ENCODE results near the gene TMEM80. TPM values are rescaled to one million over a fixed set of nuclear protein-coding genes. Genes with fewer than 3 reads are reported as not detected.

The TMEM80 gene
- total and polyA plus RNA-seq, 10 of the 15 experiments (the other 5 are each of a cell fraction or from before 2014, with no cell fraction given) = 6.7 to 30.9 (median 20.7) TPM

DNA sequence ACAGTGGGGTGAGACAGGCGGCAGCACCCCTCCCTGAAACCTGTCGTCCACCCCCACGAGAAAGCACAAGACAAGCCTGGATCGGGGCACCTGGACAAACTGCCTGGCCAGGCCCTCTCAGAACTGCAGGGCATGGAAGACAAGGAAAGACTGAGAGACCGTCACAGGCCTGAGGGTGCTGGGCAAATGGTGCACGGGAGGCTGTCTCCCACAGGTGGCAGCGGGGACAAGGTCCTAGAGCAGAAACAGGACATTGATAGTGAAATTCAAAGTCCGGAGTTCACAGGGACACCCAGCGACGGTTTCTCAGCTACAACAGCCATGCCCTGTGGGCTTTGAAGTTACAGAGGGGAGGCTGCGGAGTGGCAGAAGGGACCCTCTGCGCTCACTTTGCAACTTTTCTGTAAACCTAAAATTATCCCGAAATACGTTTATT lies 37.9 kb upstream of the TMEM80 start:
- Histone ChIP-seq H3K27me3 (replicated peaks in 1 of 2; ENCODE audit: control insufficient read depth in 2 of 2, insufficient read depth in 2 of 2, low read length in 1 of 2) (no peaks in the 10 kb centered on the region), H3K9ac (ENCODE audit: control insufficient read depth, insufficient read depth, low read length) (no peak overlapping the region), H2AFZ (ENCODE audit: control insufficient read depth, low read depth, low read length) (no peak overlapping the region), H4K20me1 (ENCODE audit: control insufficient read depth, insufficient read depth) (no peaks in the 10 kb centered on the region), H3K4me2 (ENCODE audit: control insufficient read depth, insufficient read depth) (no peak overlapping the region), H3K27ac (ENCODE audit: control insufficient read depth, insufficient read depth) (no peak overlapping the region), H3K4me1 (ENCODE audit: control insufficient read depth, insufficient read depth, low read length) (peaks cover 13% of the 10 kb centered on the region), H3K36me3 (ENCODE audit: control insufficient read depth in 2 of 2, insufficient read depth in 2 of 2, low read length in 1 of 2) (peaks cover 5 to 16% of the 10 kb centered on the region in 2 experiments; a peak in 3 of 4 replicates), H3K4me3 (no peak overlapping the region), H3K9me3 (replicated peaks; ENCODE audit: control insufficient read depth, insufficient read depth, low read length) (no peaks in the 10 kb centered on the region), H3K79me2 (ENCODE audit: control insufficient read depth, insufficient read depth, low read length) (no peaks in the 10 kb centered on the region)
- in situ Hi-C loops (cut with MboI) (no loop called here), intact Hi-C loops (cut with micrococcal nuclease; ENCODE audit: unreplicated experiment) (no loop called here)
- ChIA-PET RAD21 (ENCODE audit: unreplicated experiment) (no interaction called here), POLR2A (interaction anchor here (0.5 kb wide), 1 partner anchor 9 kb away, joined by 3 read pairs; no protein-coding TSS in a partner anchor), SMC1A (ENCODE audit: uncharacterized antibody, unreplicated experiment) (no interaction called here), CTCF (interaction anchor here (9.5 kb wide), 1 partner anchor 67 kb away, joined by 91 read pairs; no protein-coding TSS in a partner anchor)
- BruUV-seq (replicated peaks) = no TSS peak
- no peak for ATAC-seq
- no peak for TF ChIP-seq CBFB (IDR thresholded peaks at IDR 0.05; ENCODE audit: low read depth)
- no peak for TF ChIP-seq TAF1 (IDR thresholded peaks at IDR 0.05; ENCODE audit: borderline replicate concordance, low read depth, low read length)
- TF ChIP-seq SIN3A (IDR thresholded peaks at IDR 0.05; ENCODE audit: low read depth, low read length) = no peak
- no peak for TF ChIP-seq PAX5 (IDR thresholded peaks at IDR 0.05; ENCODE audit: borderline replicate concordance, low read depth, low read length)
- TF ChIP-seq, protein P1, sequence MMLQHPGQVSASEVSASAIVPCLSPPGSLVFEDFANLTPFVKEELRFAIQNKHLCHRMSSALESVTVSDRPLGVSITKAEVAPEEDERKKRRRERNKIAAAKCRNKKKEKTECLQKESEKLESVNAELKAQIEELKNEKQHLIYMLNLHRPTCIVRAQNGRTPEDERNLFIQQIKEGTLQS (IDR thresholded peaks at IDR 0.05; ENCODE audit: borderline replicate concordance, extremely low read depth, low read depth, low read length) = no peak
- TF ChIP-seq, protein P2, sequence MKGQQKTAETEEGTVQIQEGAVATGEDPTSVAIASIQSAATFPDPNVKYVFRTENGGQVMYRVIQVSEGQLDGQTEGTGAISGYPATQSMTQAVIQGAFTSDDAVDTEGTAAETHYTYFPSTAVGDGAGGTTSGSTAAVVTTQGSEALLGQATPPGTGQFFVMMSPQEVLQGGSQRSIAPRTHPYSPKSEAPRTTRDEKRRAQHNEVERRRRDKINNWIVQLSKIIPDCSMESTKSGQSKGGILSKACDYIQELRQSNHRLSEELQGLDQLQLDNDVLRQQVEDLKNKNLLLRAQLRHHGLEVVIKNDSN (IDR thresholded peaks at IDR 0.05; ENCODE audit: borderline replicate concordance, extremely low read length, insufficient read depth, low read depth, low read length) = no peak
- TF ChIP-seq, protein P3, sequence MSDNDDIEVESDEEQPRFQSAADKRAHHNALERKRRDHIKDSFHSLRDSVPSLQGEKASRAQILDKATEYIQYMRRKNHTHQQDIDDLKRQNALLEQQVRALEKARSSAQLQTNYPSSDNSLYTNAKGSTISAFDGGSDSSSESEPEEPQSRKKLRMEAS (IDR thresholded peaks at IDR 0.05; ENCODE audit: low read depth, low read length) = no peak
- TF ChIP-seq, protein P4, sequence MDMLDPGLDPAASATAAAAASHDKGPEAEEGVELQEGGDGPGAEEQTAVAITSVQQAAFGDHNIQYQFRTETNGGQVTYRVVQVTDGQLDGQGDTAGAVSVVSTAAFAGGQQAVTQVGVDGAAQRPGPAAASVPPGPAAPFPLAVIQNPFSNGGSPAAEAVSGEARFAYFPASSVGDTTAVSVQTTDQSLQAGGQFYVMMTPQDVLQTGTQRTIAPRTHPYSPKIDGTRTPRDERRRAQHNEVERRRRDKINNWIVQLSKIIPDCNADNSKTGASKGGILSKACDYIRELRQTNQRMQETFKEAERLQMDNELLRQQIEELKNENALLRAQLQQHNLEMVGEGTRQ (IDR thresholded peaks at IDR 0.05; ENCODE audit: borderline replicate concordance, low read depth, low read length) = no peak
- TF ChIP-seq ZNF622 (IDR thresholded peaks at IDR 0.05) = no peak
- TF ChIP-seq RUNX3 (IDR thresholded peaks at IDR 0.05; ENCODE audit: low read length) = no peak
- no peak for DNase-seq (ENCODE audit: low read depth, low spot score)
- FAIRE-seq = no peak
- WGBS (ENCODE audit: insufficient coverage, insufficient replicate concordance, low lambda C conversion rate, missing lambda C conversion rate) = 93% methylated on average over 14 of the region's 14 CpGs

Measured in GM12878 (cell line).